GM23338 (cell line): ENCODE data around the gene NRCAM. TPM values are rescaled to one million over a fixed set of nuclear protein-coding genes. Genes with fewer than 3 reads are reported as not detected.

Experiments
- ATAC-seq: fragments of 200-7000 bp; cut with Tn5 transposase; 3 replicates; pipeline ENCODE4 v1.9.1; 2020
- DNase-seq: peaks from one replicate; pipeline ENCODE4 v3.0.0-alpha.2; 2015; ENCODE audit warnings: low spot score
- H2AFZ ChIP-seq: fragments of 200-600 bp; sonication (generic); 2 replicates; pipeline ENCODE4 v1.8.0; 2016; ENCODE audit warnings: antibody characterized with exemption, mild to moderate bottlenecking, moderate library complexity
- H3F3A ChIP-seq: fragments of 200-600 bp; sonication (generic); replicated peaks from 2 replicates; pipeline ENCODE4 v1.8.0; 2017; ENCODE audit warnings: antibody characterized with exemption, mixed run types, low read depth
- H3K27ac ChIP-seq: fragments of 200-600 bp; sonication (generic); 2 replicates; pipeline ENCODE4 v1.6.1; 2016; ENCODE audit warnings: low read depth
- H3K27me3 ChIP-seq: fragments of 200-600 bp; sonication (generic); 2 replicates; pipeline ENCODE4 v1.8.0; 2016; ENCODE audit warnings: mild to moderate bottlenecking, mixed run types, moderate library complexity; ENCODE audit not compliant: insufficient read depth
- H3K36me3 ChIP-seq: fragments of 200-600 bp; sonication (generic); 2 replicates; pipeline ENCODE4 v1.8.0; 2016; ENCODE audit warnings: mild to moderate bottlenecking; ENCODE audit not compliant: insufficient read depth
- H3K4me1 ChIP-seq: fragments of 200-600 bp; sonication (generic); 2 replicates; pipeline ENCODE4 v1.8.0; 2016; ENCODE audit warnings: mild to moderate bottlenecking, moderate library complexity; ENCODE audit not compliant: insufficient read depth
- H3K4me2 ChIP-seq: fragments of 200-600 bp; sonication (generic); 2 replicates; pipeline ENCODE4 v1.7.1; 2017; ENCODE audit warnings: mixed run types
- H3K4me3 ChIP-seq: fragments of 200-600 bp; sonication (generic); 2 replicates; pipeline ENCODE4 v1.6.1; 2016; ENCODE audit warnings: mixed run types
- H3K79me2 ChIP-seq: fragments of 200-600 bp; sonication (generic); replicated peaks from 2 replicates; pipeline ENCODE4 v1.8.0; 2017; ENCODE audit warnings: mild to moderate bottlenecking; ENCODE audit not compliant: insufficient read depth
- H3K9me2 ChIP-seq: fragments of 200-600 bp; sonication (generic); 2 replicates; pipeline ENCODE4 v1.8.0; 2017; ENCODE audit not compliant: insufficient read depth
- H4K20me1 ChIP-seq: fragments of 200-600 bp; sonication (generic); replicated peaks from 2 replicates; pipeline ENCODE4 v1.8.0; 2017; ENCODE audit warnings: mild to moderate bottlenecking; ENCODE audit not compliant: insufficient read depth
- H3K27ac Mint-ChIP-seq: 2 replicates; pipeline ENCODE4 v1.8.0; 2020; ENCODE audit warnings: inconsistent platforms, mild to moderate bottlenecking, moderate library complexity, mixed read lengths
- H3K27me3 Mint-ChIP-seq: 3 replicates; pipeline ENCODE4 v1.8.0; 2022; ENCODE audit warnings: low read depth, mild to moderate bottlenecking, moderate library complexity, mixed read lengths, inconsistent platforms; ENCODE audit not compliant: insufficient read depth, poor library complexity
- H3K36me3 Mint-ChIP-seq: 3 replicates; pipeline ENCODE4 v1.8.0; 2021; ENCODE audit warnings: low read depth, mild to moderate bottlenecking, inconsistent platforms, moderate library complexity, mixed read lengths
- H3K4me1 Mint-ChIP-seq: 3 replicates; pipeline ENCODE4 v1.8.0; 2020; ENCODE audit warnings: mild to moderate bottlenecking, inconsistent platforms, mixed read lengths
- H3K4me3 Mint-ChIP-seq: 3 replicates; pipeline ENCODE4 v1.8.0; 2021; ENCODE audit warnings: moderate library complexity, mild to moderate bottlenecking, inconsistent platforms, mixed read lengths
- H3K9me3 Mint-ChIP-seq: 3 replicates; pipeline ENCODE4 v1.8.0; 2020; ENCODE audit warnings: moderate library complexity, mild to moderate bottlenecking, inconsistent platforms, mixed read lengths
- CREB1 ChIP-seq: fragments of 250-450 bp; sonication (Bioruptor Pico); IDR thresholded peaks from 2 replicates; pipeline ENCODE4 v1.5.0; 2020; ENCODE audit warnings: low read depth, mild to moderate bottlenecking, moderate library complexity
- EZH2 ChIP-seq: fragments of 200-600 bp; sonication (generic); IDR thresholded peaks from one replicate; pipeline ENCODE4 v1.8.0; 2017; ENCODE audit warnings: antibody characterized with exemption, mild to moderate bottlenecking, low read depth; ENCODE audit not compliant: unreplicated experiment
- JUNB ChIP-seq: IDR thresholded peaks from one replicate; pipeline ENCODE4 v1.6.1; 2016; ENCODE audit warnings: antibody characterized with exemption; ENCODE audit not compliant: unreplicated experiment
- POLR2AphosphoS5 ChIP-seq: IDR thresholded peaks from 2 replicates; pipeline ENCODE4 v1.6.1; 2016; ENCODE audit warnings: antibody characterized with exemption, low read depth
- STAT1 ChIP-seq: IDR thresholded peaks from one replicate; pipeline ENCODE4 v1.6.1; 2016; ENCODE audit warnings: antibody characterized with exemption; ENCODE audit not compliant: unreplicated experiment
- ZNF331 ChIP-seq: fragments of 250-450 bp; sonication (Bioruptor Pico); IDR thresholded peaks from 2 replicates; pipeline ENCODE4 v1.5.0; 2020; ENCODE audit warnings: low read depth, mild to moderate bottlenecking, moderate library complexity
- polyA plus RNA-seq: library from polyadenylated mRNA; unstranded; fragments of >200 nt; fragmentation: Nextera tagmentation; extraction: Ambion mirVana; gene quantifications from 2 replicates; pipeline ENCODE4 v1.2.1, GENCODE V29; 2016
- total RNA-seq: library from RNA; depleted of rRNA; stranded (reverse); fragments of >200 nt; shearing (Covaris generic); gene quantifications from 2 replicates; pipeline ENCODE4 v1.2.3, GENCODE V29; 2014
- TF ChIP-seq, protein P1 (sequence below): IDR thresholded peaks from 2 replicates; pipeline ENCODE4 v1.6.1; 2016; ENCODE audit warnings: antibody characterized with exemption
- TF ChIP-seq, protein P2 (sequence below): fragments of 250-450 bp; sonication (Bioruptor Pico); IDR thresholded peaks from 2 replicates; pipeline ENCODE4 v1.5.0; 2020; ENCODE audit warnings: mild to moderate bottlenecking, moderate library complexity
- TF ChIP-seq, protein P3 (sequence below): IDR thresholded peaks from one replicate; pipeline ENCODE4 v1.6.1; 2018; ENCODE audit warnings: antibody characterized with exemption; ENCODE audit not compliant: unreplicated experiment

The NRCAM gene
- total and polyA plus RNA-seq, 2 experiments from 2014 or later, result 2.5 to 6.8 TPM

DNA sequence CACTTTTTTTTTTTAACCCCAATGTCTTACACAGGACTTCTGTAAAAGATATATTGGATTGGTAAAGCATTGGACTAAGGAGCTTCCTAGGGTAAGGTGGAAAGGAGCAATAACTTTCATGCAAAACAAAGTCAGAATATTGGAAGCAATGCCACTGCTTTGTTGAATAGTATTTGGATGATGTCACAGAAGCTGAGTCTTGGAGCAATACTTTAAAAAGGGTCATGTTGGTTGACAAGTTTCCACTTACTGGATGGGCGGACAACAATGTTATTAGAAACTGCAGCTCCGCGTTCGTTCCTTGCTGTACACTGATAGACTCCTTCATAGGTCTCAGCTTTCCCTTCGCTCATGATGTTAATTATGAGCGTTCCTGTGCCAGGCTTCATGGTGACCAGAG, 224.2 kb downstream of the NRCAM start (continued):
- TF ChIP-seq, protein P1, sequence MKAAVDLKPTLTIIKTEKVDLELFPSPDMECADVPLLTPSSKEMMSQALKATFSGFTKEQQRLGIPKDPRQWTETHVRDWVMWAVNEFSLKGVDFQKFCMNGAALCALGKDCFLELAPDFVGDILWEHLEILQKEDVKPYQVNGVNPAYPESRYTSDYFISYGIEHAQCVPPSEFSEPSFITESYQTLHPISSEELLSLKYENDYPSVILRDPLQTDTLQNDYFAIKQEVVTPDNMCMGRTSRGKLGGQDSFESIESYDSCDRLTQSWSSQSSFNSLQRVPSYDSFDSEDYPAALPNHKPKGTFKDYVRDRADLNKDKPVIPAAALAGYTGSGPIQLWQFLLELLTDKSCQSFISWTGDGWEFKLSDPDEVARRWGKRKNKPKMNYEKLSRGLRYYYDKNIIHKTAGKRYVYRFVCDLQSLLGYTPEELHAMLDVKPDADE, result no peak
- TF ChIP-seq CREB1 (CRISPR knock-in tag) (no peak), ZNF331 (CRISPR knock-in tag) (no peak), STAT1 (no peak), JUNB (no peak)
- TF ChIP-seq, protein P2, sequence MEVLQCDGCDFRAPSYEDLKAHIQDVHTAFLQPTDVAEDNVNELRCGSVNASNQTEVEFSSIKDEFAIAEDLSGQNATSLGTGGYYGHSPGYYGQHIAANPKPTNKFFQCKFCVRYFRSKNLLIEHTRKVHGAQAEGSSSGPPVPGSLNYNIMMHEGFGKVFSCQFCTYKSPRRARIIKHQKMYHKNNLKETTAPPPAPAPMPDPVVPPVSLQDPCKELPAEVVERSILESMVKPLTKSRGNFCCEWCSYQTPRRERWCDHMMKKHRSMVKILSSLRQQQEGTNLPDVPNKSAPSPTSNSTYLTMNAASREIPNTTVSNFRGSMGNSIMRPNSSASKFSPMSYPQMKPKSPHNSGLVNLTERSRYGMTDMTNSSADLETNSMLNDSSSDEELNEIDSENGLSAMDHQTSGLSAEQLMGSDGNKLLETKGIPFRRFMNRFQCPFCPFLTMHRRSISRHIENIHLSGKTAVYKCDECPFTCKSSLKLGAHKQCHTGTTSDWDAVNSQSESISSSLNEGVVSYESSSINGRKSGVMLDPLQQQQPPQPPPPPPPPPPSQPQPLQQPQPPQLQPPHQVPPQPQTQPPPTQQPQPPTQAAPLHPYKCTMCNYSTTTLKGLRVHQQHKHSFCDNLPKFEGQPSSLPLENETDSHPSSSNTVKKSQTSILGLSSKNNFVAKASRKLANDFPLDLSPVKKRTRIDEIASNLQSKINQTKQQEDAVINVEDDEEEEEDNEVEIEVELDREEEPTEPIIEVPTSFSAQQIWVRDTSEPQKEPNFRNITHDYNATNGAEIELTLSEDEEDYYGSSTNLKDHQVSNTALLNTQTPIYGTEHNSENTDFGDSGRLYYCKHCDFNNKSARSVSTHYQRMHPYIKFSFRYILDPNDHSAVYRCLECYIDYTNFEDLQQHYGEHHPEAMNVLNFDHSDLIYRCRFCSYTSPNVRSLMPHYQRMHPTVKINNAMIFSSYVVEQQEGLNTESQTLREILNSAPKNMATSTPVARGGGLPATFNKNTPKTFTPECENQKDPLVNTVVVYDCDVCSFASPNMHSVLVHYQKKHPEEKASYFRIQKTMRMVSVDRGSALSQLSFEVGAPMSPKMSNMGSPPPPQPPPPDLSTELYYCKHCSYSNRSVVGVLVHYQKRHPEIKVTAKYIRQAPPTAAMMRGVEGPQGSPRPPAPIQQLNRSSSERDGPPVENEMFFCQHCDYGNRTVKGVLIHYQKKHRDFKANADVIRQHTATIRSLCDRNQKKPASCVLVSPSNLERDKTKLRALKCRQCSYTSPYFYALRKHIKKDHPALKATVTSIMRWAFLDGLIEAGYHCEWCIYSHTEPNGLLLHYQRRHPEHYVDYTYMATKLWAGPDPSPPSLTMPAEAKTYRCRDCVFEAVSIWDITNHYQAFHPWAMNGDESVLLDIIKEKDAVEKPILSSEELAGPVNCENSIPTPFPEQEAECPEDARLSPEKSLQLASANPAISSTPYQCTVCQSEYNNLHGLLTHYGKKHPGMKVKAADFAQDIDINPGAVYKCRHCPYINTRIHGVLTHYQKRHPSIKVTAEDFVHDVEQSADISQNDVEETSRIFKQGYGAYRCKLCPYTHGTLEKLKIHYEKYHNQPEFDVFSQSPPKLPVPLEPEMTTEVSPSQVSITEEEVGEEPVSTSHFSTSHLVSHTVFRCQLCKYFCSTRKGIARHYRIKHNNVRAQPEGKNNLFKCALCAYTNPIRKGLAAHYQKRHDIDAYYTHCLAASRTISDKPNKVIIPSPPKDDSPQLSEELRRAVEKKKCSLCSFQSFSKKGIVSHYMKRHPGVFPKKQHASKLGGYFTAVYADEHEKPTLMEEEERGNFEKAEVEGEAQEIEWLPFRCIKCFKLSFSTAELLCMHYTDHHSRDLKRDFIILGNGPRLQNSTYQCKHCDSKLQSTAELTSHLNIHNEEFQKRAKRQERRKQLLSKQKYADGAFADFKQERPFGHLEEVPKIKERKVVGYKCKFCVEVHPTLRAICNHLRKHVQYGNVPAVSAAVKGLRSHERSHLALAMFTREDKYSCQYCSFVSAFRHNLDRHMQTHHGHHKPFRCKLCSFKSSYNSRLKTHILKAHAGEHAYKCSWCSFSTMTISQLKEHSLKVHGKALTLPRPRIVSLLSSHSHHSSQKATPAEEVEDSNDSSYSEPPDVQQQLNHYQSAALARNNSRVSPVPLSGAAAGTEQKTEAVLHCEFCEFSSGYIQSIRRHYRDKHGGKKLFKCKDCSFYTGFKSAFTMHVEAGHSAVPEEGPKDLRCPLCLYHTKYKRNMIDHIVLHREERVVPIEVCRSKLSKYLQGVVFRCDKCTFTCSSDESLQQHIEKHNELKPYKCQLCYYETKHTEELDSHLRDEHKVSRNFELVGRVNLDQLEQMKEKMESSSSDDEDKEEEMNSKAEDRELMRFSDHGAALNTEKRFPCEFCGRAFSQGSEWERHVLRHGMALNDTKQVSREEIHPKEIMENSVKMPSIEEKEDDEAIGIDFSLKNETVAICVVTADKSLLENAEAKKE (CRISPR knock-in tag), result no peak

DNA sequence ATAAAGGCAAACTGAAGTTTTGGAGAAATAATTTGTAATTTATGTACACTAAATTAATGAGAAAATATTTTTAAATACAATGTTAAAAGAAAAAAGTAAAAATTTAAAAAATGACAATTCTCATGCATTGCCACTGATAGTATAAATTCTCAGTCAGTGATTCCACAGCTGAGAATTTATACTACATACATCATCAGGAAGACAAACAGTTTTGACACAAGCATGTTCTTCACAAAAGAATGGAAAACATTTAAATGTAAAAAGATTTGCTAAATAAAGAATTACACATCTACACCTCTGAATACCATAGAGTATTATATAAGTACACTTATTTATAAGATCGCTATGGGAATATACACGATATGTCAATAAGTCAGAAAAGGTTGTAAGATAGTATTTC, 225.0 kb downstream of the NRCAM start:
- H3K4me2 ChIP-seq, result no peak overlapping the region
- no peak overlapping the region for H2AFZ ChIP-seq
- H3K36me3 Mint-ChIP-seq, result no peaks in the 10 kb centered on the region
- H3K4me3 ChIP-seq, result no peak overlapping the region
- H3K79me2 ChIP-seq, result no peaks in the 10 kb centered on the region
- no peak overlapping the region for H3K27ac Mint-ChIP-seq
- no peak for DNase-seq
- no peaks in the 10 kb centered on the region for H3F3A ChIP-seq
- H3K9me3 Mint-ChIP-seq, result no peaks in the 10 kb centered on the region
- peaks cover 5% of the 10 kb centered on the region for H3K4me1 ChIP-seq
- ATAC-seq, result no peak
- H3K27me3 ChIP-seq, result no peaks in the 10 kb centered on the region
- peaks cover 1% of the 10 kb centered on the region for H3K27me3 Mint-ChIP-seq
- peaks cover 14% of the 10 kb centered on the region for H3K4me1 Mint-ChIP-seq
- no peak overlapping the region for H3K27ac ChIP-seq
- no peak overlapping the region for H3K4me3 Mint-ChIP-seq
- H4K20me1 ChIP-seq, result no peaks in the 10 kb centered on the region
- no peaks in the 10 kb centered on the region for H3K9me2 ChIP-seq
- H3K36me3 ChIP-seq, result no peaks in the 10 kb centered on the region
- TF ChIP-seq POLR2AphosphoS5 (no peak), EZH2 (no peak), ZNF331 (CRISPR knock-in tag) (no peak), JUNB (no peak)
- TF ChIP-seq, protein P3, sequence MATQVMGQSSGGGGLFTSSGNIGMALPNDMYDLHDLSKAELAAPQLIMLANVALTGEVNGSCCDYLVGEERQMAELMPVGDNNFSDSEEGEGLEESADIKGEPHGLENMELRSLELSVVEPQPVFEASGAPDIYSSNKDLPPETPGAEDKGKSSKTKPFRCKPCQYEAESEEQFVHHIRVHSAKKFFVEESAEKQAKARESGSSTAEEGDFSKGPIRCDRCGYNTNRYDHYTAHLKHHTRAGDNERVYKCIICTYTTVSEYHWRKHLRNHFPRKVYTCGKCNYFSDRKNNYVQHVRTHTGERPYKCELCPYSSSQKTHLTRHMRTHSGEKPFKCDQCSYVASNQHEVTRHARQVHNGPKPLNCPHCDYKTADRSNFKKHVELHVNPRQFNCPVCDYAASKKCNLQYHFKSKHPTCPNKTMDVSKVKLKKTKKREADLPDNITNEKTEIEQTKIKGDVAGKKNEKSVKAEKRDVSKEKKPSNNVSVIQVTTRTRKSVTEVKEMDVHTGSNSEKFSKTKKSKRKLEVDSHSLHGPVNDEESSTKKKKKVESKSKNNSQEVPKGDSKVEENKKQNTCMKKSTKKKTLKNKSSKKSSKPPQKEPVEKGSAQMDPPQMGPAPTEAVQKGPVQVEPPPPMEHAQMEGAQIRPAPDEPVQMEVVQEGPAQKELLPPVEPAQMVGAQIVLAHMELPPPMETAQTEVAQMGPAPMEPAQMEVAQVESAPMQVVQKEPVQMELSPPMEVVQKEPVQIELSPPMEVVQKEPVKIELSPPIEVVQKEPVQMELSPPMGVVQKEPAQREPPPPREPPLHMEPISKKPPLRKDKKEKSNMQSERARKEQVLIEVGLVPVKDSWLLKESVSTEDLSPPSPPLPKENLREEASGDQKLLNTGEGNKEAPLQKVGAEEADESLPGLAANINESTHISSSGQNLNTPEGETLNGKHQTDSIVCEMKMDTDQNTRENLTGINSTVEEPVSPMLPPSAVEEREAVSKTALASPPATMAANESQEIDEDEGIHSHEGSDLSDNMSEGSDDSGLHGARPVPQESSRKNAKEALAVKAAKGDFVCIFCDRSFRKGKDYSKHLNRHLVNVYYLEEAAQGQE, result no peak
